HuH-7.5 (cell line): Measurements from ENCODE around the gene SLCO3A1.

ENCODE experiments used
- DNase-seq: peaks from one replicate; pipeline ENCODE4 v3.0.0; 2011; ENCODE audit warnings: low spot score

The SLCO3A1 gene

GRCh38 chr15:92128788-92129187, 275.3 kb downstream of the SLCO3A1 start:
- DNase-seq, result no peak

GRCh38 chr15:92130244-92130643, 276.7 kb downstream of the SLCO3A1 start:
- DNase-seq, result no peak

DNA sequence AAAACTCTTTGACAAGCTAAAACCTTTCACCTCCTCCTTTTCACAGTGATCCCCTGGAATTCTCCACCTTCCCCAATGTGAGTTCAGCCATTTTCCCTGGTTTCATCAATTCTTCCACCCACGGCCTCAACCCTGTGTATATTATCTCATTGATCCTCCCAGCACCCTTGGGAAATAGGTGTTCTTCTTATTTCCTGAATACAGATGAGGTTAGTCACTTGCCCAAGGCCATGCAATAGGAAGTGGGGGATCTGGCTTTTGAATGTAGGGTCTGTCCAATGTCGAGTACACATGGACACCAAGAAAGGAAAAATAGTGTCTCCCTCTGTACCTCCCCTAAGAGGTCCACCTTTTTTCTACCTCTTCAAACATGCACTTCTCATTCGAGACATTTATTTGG, 277.4 kb downstream of the SLCO3A1 start:
- DNase-seq, result no peak

DNA sequence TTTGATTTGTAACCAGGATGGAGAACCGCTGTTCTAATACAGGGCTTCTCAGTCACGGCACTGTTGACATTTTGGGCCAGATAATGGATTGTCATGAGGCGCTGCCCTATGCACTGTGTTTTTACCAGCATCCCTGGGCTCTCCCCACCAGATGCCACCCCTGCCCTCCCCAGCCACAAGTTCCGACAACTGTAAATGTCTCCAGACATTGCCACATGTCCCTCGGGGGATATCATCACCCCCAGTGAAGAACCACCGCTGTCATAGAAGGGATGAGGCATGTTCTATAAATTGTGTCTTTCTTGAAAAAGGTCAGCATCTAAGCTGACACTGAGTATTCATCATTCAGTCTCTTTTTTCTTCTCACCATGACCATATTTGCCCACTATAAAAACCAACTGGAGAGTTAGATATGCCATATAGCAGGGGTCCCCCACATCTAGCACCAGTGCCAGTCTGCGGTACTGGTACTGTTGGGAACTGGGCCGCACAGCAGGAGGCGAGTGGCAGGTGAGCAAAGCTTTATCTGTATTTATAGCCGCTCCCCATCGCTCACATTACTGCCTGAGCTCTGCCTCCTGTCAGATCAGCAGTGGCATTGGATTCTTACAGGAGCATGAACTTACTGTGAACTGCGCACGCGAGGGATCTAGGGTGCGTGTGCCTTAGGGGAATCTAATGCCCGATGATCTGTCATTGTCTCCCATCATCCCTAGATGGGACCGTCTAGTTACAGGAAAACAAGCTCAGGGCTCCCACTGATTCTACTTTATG, 279.7 kb downstream of the SLCO3A1 start:
- no peak for DNase-seq

DNA sequence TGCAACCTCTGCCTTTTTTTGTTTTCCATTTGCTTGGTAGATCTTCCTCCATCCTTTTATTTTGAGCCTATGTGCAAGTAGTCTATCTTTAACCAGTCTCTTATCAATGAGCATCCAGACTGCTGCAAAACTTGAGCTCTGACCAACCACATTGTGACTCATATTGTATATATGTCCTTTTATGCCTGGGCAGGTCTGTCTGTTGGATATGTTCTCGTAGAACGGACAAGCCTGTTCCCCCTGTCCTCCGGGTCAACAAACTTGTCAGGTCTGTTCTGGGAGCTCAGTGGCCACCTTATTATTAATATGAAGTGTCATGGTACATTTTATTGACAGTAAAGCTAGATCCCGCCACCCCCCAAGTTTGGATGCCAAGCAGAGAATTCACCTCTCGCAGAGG, 287.3 kb downstream of the SLCO3A1 start:
- DNase-seq, result no peak

GRCh38 chr15:92141607-92142006, 288.1 kb downstream of the SLCO3A1 start:
- DNase-seq, result no peak

GRCh38 chr15:92142242-92143232, 289.0 kb downstream of the SLCO3A1 start:
- DNase-seq, result no peak

DNA sequence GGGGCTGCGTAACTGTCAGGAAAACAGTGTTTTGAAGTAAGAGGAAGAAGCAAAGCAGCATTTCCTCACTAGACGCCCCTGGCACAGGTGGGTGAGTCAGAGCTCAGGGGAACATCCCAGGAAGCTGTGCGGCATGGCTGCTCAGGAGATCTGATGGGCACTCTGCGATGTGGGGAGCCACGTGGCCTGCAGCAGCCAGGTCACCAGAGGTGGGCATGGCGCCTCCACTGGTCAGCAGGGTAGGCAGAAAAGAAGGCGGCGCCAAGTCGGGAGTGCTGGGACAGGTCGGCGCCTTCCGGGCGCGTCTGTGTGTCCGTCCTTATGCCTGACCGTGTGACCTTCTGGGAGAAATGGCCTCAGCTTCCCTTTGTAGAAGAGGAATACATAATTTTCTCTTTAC, 290.3 kb downstream of the SLCO3A1 start:
- DNase-seq, result no peak

DNA sequence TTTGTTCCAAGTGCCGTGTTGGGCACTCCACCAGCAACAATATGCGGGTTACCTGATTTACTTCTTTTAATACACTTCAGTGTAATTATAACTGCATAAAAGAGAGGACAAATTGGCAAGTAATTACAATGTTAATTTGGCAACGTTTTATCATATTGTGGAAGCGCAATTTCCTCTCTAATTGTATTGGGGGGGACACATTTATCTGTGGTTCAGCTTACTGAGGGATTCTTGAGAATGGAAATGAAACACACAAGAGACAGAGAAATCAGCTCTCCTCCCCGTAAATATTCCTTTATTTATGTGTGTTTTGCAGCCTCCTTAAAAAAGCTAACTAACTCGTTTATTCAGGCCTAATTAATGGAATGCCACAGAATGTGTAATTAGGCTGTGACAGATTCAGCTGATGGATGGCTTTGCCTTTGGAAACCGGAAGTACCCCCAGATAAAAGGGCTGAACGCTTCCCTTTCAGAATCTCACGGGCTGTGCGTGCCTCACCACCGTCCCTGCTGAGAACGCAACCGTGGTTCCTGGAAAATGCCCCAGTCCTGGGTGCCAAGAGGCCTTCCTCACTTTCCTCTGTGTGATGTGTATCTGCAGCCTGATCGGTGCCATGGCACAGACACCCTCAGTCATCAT, 293.1 kb downstream of the SLCO3A1 start:
- DNase-seq, result no peak

DNA sequence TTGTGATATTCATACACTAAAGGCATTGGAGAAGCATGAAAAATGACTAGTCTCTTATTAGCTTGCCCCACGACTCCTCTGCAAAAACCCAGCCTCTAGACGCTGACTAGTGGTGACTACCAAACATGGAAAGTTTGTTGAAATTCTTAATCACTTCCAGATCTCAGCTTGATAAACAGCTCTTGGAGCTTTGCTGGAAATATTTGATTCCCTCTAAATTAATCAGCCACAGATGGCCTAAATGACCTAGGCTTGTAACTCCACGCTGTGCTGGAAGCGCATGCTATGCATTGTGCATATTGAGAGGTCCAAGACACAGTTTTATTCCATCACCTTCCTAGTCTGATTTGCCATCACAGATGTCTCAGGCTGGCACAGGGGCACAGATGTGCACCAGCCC, 295.5 kb downstream of the SLCO3A1 start:
- DNase-seq, result no peak

DNA sequence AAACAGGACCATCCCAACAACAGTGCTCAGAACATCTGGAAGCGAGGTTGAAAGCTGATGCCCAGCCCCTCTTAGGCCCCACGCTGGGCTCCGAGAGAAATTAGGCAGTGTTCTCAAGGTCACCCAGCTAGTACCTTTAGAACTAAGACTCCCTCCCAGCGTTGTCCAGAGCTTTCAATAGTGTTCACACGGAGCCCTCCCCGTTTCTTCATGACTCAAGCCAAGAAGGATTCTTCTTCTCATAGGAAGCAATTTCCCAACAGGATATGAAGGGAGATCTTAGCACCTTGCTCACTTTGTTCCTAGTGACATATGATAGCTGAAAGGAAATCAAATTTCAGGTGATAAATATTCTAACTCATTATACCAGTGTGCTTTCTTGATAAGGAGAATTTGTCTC, 296.0 kb downstream of the SLCO3A1 start:
- no peak for DNase-seq

DNA sequence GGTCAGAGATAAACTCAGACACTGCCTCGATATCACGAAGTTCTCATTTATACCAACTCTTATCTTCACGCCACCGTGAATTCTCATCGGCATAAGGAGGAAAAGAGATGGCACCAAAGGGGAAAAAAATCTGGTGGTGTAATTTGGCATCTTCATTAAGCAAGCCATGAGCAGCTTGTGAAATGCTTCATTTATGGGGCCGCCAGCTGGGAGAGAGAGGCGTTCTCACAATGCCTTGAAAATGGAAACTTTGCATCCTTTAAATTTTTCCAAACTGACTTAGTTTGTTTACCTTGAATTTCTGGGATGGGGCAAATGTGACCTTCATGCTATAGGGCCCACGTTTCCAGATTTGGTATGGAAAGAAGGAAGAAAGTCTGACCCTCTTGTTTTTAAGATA, 297.7 kb downstream of the SLCO3A1 start:
- no peak for DNase-seq

- no peak for DNase-seq
These were observed 298.2 kb downstream of the SLCO3A1 start for GRCh38 chr15:92151741-92152140.

DNA sequence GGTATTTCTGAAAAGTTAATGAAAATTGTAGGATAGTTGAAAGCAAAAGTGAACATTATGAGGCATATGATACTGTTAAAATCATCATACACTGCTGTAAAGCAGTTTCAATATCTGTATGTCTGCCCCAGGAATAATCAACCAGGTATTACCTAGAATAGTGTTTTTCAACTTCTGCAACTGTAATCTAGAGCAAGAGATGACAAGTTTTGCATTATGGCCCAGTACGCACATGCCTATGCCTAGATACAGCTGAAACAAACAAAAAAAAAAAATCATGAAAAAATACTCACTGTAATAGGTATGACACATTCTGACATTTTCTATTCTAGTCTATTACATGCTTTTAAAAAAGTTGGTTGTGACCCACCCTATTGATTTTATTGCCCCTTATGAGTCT, 299.5 kb downstream of the SLCO3A1 start:
- no peak for DNase-seq

DNA sequence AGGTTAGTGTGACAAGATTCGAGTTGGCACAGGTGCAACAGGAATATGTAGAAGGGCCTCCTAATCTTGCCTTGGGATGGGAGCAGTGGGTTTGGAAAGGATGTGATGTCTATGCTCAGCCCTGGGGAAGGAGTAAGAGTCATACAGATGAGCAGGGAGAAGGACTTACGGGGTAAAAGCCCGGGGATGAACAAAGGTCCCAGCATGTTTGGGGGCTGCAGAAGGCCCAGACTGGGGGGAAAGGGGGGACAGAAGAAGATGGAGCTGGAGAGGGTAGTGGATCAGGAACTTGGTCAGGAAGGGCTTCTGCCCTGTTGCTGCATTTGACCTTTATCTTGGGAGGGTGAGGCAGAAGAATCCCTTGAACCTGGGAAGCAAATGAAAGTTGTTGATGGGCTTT, 300.1 kb downstream of the SLCO3A1 start:
- no peak for DNase-seq

GRCh38 chr15:92155934-92156333, 302.4 kb downstream of the SLCO3A1 start:
- DNase-seq, result no peak

DNA sequence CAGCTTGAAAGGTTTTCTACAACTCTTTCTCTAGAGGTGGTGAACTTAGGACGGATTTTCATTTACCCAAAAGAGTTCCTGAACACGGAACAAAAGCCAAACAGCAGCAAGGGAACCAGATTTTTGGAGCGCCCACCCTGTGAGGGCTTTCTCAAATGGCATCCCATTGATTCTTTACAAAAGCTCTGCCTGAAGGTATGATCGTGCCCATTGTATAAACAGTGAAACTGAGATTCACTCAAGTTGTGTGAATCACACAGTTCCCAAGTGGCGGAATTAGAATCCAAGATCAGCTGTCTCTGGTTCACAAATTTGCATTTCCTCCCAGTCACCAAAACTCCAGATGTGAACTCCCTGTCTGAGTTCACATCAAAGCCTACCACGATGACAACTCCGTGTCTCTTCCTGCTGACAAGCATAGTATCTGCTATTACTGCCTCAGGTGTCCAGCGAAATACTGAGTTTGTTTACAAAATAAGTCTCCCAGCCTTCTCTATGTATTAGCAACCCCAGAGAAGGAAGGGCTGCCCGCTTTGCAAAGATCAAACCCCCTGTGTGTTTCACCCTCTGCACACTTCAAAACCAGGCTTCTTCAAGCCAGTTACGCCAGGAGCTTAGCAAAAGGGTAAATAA, 304.3 kb downstream of the SLCO3A1 start:
- DNase-seq, result no peak

DNA sequence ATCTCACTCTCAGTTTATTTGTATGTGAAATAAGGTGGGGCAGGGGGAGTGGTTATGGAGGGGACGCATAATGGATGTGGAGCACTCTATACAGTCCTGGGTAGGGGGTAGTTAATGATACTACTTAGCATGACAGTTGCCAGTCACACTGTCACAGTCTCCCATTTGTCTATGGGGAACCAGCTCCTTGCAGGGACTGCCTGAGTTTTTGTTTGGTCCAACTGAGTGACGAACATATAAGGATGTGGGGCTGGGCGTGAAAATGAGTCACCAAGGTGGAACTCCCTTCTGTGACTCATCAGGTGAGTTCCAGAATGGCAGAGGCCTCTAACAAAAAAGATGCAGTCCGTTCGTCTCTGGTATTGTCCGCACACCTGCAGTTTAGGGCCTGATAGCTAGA, 304.9 kb downstream of the SLCO3A1 start:
- no peak for DNase-seq

DNA sequence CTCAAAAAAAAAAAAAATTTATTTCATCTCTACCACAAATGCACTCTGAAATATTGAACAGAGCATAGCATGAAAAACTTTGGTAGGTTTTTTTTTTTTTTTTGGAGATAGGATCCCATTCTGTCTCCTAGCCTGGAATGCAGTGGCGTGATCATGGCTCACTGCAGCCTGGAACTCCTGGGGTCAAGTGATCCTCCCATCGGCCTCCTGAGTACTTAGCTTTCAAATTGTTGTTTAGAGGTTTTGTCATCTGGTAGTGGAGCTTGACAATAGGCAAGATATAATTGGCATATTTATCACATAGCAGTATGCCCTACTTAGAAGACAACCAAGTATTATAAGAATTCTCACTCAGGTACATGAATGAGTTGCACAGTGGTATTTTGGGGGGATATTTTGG, 306.0 kb downstream of the SLCO3A1 start:
- no peak for DNase-seq

DNA sequence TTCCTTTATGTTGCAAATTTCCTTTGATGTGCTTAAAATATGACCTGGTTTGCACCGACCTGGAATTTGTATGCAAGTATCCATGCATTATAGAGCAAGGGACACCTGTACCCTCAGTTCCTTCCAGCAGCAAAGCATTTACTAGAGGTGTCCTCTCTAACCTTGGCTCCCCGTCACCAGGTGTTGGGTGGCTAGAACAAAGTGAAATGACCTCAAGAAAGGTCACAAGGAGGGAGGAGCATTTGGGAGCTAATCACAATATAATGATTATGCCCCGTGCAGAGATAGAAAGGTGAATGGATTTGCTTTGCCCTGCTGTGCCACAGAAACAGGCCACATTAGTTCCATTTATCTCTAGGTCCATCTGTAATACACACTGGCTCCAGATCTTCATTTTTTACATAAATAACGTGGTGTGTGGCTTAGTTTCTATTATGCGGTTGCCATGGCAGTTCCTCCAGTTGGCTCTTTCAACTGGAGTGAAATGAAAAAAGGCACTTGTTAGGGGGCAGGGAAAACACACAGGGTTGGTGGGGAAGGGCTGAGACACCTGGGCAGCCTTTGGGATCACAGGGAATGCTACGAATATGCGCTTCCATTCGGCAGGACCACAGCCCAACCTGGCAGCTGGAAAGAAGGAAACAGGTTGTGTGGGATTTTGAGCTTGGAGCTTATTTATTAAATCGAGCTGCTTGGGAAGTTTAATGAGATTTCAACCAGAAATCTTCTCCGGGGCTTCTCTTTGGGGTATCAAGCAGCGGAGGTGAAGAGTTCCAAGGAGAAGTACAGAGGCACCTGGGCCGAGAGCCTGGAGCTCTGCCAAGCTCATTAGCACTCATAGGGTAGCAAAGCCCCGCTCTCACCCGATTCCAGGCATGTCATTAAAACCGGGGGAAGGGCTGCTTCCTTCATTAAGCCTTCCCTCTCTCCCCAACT, 306.7 kb downstream of the SLCO3A1 start:
- DNase-seq, result no peak

DNA sequence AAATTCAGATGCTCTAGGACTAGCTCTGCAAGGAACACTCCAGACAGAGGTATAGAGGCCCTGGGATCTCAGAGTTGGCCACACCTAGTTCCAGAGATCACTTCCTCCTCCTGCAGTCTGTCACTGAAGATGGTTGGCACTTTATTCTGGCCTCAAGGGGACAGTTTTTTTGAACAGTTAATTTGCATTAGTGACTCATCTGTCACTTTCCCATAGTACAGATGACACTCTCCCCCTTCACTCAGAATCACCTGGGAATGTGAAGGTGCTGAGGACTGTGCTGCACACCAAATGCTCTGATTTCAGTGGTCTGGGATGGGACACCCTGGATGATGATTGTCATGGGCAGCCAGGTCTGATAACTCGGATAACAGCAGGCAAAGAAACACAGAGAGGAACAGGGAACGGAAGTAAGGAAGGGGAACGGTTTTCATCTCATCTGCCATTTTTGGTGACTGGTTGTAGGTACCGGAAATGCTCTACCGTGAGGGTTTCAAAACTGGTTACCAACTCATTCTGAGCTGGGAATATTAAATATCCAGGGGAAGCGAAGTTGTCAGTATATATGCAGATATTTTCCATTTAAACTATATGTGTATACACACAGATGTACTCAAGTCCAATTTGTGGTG, 307.6 kb downstream of the SLCO3A1 start:
- no peak for DNase-seq
